ENCODE data around the gene AFAP1L1. TPM values are rescaled to one million over a fixed set of nuclear protein-coding genes. Genes with fewer than 3 reads are reported as not detected.

The AFAP1L1 gene
- total and polyA plus RNA-seq, 2 donors (not counting 3 experiments of a cell fraction or from before 2014, with no cell fraction given): 7.9 to 73.2 TPM

DNA sequence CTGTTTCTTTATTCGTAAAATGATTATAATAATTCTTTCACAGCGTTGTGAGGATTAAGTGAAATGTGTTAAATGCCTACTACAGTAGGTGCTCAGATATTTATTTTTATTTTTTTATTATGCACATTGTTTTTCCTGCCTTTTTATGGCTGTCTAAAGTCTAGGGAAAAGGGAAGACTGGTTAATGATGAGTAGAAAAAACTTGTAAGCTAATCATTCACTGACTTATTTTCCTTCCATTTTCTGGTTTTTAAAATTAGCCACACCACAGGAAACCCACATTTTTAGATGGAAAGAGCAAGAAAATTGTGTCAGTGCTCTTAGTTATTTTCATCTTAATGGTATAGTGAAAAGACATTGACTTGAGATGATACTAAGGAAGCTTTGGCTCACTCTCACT lies 82.3 kb downstream of the AFAP1L1 start:
- CTCF ChIA-PET: interaction anchor here (0.7 to 3.6 kb wide), 5 partner anchors 9 to 89 kb away, joined by 4 to 16 read pairs (median 4); partner anchors contain the start of gene GRPEL2
- H3K4me3 ChIP-seq (replicated peaks in 1 of 3; ENCODE audit: insufficient read depth in 1 of 3, low read depth in 1 of 3, low read length in 3 of 3): no peak overlapping the region
- no peaks in the 10 kb centered on the region for H4K20me1 ChIP-seq (replicated peaks; ENCODE audit: control insufficient read depth, extremely low read depth, insufficient read depth, low read length)
- H2AFZ ChIP-seq (ENCODE audit: low read depth, low read length): no peak overlapping the region
- peaks cover 34% of the 10 kb centered on the region for H3K79me2 ChIP-seq (ENCODE audit: control insufficient read depth, insufficient read depth, low read length)
- no TSS peak for BruUV-seq (replicated peaks)
- no peak for DNase-seq (ENCODE audit: low read depth, low spot score)
- H3K27ac ChIP-seq (ENCODE audit: insufficient read depth, low read depth, low read length): no peak overlapping the region
- FAIRE-seq: no peak
- no peaks in the 10 kb centered on the region for H3K9me3 ChIP-seq (replicated peaks; ENCODE audit: control insufficient read depth, insufficient read depth, low read length)
- no peak overlapping the region for H3K9ac ChIP-seq (replicated peaks; ENCODE audit: extremely low read depth, insufficient read depth, low read length)
- dilution Hi-C loops (cut with MboI; ENCODE audit: extremely low pct_ligation_motif_present, low sequenced_read_pairs): no loop called here
- H3K9me1 ChIP-seq (replicated peaks; ENCODE audit: control insufficient read depth, extremely low read depth, insufficient read depth, low read length): no peaks in the 10 kb centered on the region
- TF ChIP-seq FOS (IDR thresholded peaks at IDR 0.05; ENCODE audit: borderline replicate concordance, insufficient read depth, low read length): no peak
- no peaks in the 10 kb centered on the region for H3K27me3 ChIP-seq (ENCODE audit: control insufficient read depth in 2 of 2, insufficient read depth in 2 of 2, low read length in 2 of 2)
- H3K4me2 ChIP-seq (ENCODE audit: insufficient read depth, low read length): no peak overlapping the region
- H3K36me3 ChIP-seq (ENCODE audit: control insufficient read depth in 2 of 2, extremely low read depth in 1 of 2, insufficient read depth in 2 of 2, low read length in 2 of 2): peaks cover 16 to 40% of the 10 kb centered on the region in 2 experiments
- H3K4me1 ChIP-seq (ENCODE audit: control insufficient read depth, extremely low read depth, insufficient read depth, low read length): peaks cover 12% of the 10 kb centered on the region
- POLR2A ChIA-PET: no interaction called here
- intact Hi-C loops (cut with micrococcal nuclease): no loop called here

DNA sequence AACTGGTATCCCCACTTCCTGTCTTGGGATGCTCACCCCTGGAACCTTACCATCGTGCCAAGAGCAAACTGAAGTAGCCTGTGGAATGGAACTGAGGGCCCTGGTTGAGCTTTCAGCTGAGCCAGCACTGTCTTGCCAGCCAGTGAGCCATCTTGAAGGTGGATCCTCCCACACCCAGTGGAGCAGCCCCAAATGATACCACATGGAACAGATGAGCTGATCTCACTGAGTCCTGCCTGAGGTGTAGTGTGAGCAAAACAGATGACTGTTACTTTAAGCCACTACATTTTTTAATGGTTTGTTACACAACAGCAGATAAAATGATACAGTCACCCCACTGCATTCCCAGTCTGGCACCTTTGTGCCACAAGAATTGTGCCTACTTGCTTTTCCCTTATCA lies 84.0 kb downstream of the AFAP1L1 start:
- H4K20me1 ChIP-seq (replicated peaks; ENCODE audit: control insufficient read depth, extremely low read depth, insufficient read depth, low read length): no peaks in the 10 kb centered on the region
- H3K27me3 ChIP-seq (ENCODE audit: control insufficient read depth in 2 of 2, insufficient read depth in 2 of 2, low read length in 2 of 2): no peaks in the 10 kb centered on the region
- peaks cover 7 to 30% of the 10 kb centered on the region in 2 experiments for H3K36me3 ChIP-seq (ENCODE audit: control insufficient read depth in 2 of 2, extremely low read depth in 1 of 2, insufficient read depth in 2 of 2, low read length in 2 of 2)
- no peaks in the 10 kb centered on the region for H3K9me3 ChIP-seq (replicated peaks; ENCODE audit: control insufficient read depth, insufficient read depth, low read length)
- ChIA-PET POLR2A (no interaction called here), CTCF (interaction anchor here (0.9 to 5.9 kb wide), 7 partner anchors 9 to 90 kb away, joined by 3 to 67 read pairs (median 4); partner anchors contain the start of gene GRPEL2)
- FAIRE-seq (no peak), DNase-seq (ENCODE audit: low read depth, low spot score) (no peak)
- dilution Hi-C loops (cut with MboI; ENCODE audit: extremely low pct_ligation_motif_present, low sequenced_read_pairs): no loop called here
- no peak overlapping the region for H3K27ac ChIP-seq (ENCODE audit: insufficient read depth, low read depth, low read length)
- H3K9ac ChIP-seq (replicated peaks; ENCODE audit: extremely low read depth, insufficient read depth, low read length): no peak overlapping the region
- no peak overlapping the region for H2AFZ ChIP-seq (ENCODE audit: low read depth, low read length)
- no peak overlapping the region for H3K4me2 ChIP-seq (ENCODE audit: insufficient read depth, low read length)
- peaks cover 19% of the 10 kb centered on the region for H3K79me2 ChIP-seq (ENCODE audit: control insufficient read depth, insufficient read depth, low read length)
- BruUV-seq (replicated peaks): no TSS peak
- TF ChIP-seq JUN (IDR thresholded peaks at IDR 0.05; ENCODE audit: borderline replicate concordance, insufficient read depth, insufficient read length, low read depth) (no peak), EZH2 (IDR thresholded peaks at IDR 0.05; ENCODE audit: borderline replicate concordance, low read depth, low read length, severe bottlenecking) (no peak), GATA2 (IDR thresholded peaks at IDR 0.05; ENCODE audit: insufficient read depth, insufficient read length, low read depth, low read length) (no peak)
- TF ChIP-seq, protein P1, sequence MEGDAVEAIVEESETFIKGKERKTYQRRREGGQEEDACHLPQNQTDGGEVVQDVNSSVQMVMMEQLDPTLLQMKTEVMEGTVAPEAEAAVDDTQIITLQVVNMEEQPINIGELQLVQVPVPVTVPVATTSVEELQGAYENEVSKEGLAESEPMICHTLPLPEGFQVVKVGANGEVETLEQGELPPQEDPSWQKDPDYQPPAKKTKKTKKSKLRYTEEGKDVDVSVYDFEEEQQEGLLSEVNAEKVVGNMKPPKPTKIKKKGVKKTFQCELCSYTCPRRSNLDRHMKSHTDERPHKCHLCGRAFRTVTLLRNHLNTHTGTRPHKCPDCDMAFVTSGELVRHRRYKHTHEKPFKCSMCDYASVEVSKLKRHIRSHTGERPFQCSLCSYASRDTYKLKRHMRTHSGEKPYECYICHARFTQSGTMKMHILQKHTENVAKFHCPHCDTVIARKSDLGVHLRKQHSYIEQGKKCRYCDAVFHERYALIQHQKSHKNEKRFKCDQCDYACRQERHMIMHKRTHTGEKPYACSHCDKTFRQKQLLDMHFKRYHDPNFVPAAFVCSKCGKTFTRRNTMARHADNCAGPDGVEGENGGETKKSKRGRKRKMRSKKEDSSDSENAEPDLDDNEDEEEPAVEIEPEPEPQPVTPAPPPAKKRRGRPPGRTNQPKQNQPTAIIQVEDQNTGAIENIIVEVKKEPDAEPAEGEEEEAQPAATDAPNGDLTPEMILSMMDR (IDR thresholded peaks at IDR 0.05; ENCODE audit: extremely low read depth in 1 of 2, insufficient read depth in 1 of 2, low read depth in 1 of 2, low read length in 2 of 2): no peak
- H3K4me1 ChIP-seq (ENCODE audit: control insufficient read depth, extremely low read depth, insufficient read depth, low read length): peaks cover 7% of the 10 kb centered on the region
- no peak overlapping the region for H3K4me3 ChIP-seq (replicated peaks in 1 of 3; ENCODE audit: insufficient read depth in 1 of 3, low read depth in 1 of 3, low read length in 3 of 3)
- no peaks in the 10 kb centered on the region for H3K9me1 ChIP-seq (replicated peaks; ENCODE audit: control insufficient read depth, extremely low read depth, insufficient read depth, low read length)
- intact Hi-C loops (cut with micrococcal nuclease): loop anchor here (5.0 kb wide), 1 partner anchor 33 kb away; no protein-coding TSS in a partner anchor
